Kidney (tissue), 14 donors: Measurements from ENCODE around the gene LAT. TPM values are rescaled to one million over a fixed set of nuclear protein-coding genes. Genes with fewer than 3 reads are reported as not detected.
"Not testable (repeated sequence)": the region's sequence is repeated elsewhere in the genome, so short reads cannot be mapped to it uniquely, and the experiment has no call there.

Source experiments
- DNase-seq, 5 donors: peaks; one replicate each; pipeline ENCODE4 v3.0.0-alpha.2; 2013 to 2020
- FAIRE-seq: peaks from 2 replicates; lab custom pipeline; 2012; peaks lifted over from hg19 to GRCh38; lab: Jason Lieb, UNC
- H3K27ac ChIP-seq, 2 donors: one replicate each; pipeline ENCODE4 v1.7.0; 2013; ENCODE audit warnings: low read depth in 2 of 2, low read length in 2 of 2, inconsistent platforms in 1 of 2
- H3K27me3 ChIP-seq: one replicate; pipeline ENCODE4 v1.7.1; 2013; ENCODE audit warnings: low read length, inconsistent platforms; ENCODE audit not compliant: control insufficient read depth, insufficient read depth
- H3K36me3 ChIP-seq, 3 donors: one replicate each; pipeline versions ENCODE4 v1.7.0 to v1.7.1; 2013; ENCODE audit warnings: low read length in 3 of 3, control low read depth in 1 of 3, inconsistent platforms in 1 of 3; ENCODE audit not compliant: insufficient read depth in 3 of 3, control insufficient read depth in 2 of 3
- H3K4me1 ChIP-seq, 3 donors: one replicate each; pipeline versions ENCODE4 v1.7.0 to v1.7.1; 2013; ENCODE audit warnings: low read length in 3 of 3, inconsistent platforms in 1 of 3, low read depth in 1 of 3; ENCODE audit not compliant: control insufficient read depth in 2 of 3, insufficient read depth in 2 of 3
- H3K4me3 ChIP-seq, 3 donors: one replicate each; pipeline versions ENCODE4 v1.7.0 to v1.8.1; 2013; ENCODE audit warnings: low read length in 3 of 3, control low read depth in 1 of 3, inconsistent platforms in 1 of 3
- H3K9ac ChIP-seq, 3 donors: one replicate each; pipeline versions ENCODE4 v1.7.0 to v1.7.1; 2013; ENCODE audit warnings: low read length in 3 of 3, control low read depth in 1 of 3, inconsistent platforms in 1 of 3
- H3K9me3 ChIP-seq, 3 donors: one replicate each; pipeline versions ENCODE4 v1.7.0 to v1.7.1; 2013; ENCODE audit warnings: low read length in 3 of 3, control low read depth in 1 of 3, inconsistent platforms in 1 of 3; ENCODE audit not compliant: control insufficient read depth in 2 of 3, insufficient read depth in 1 of 3
- CTCF ChIP-seq: IDR thresholded peaks from 3 replicates; pipeline ENCODE4 v1.5.1; 2012; ENCODE audit warnings: mild to moderate bottlenecking, moderate library complexity, borderline replicate concordance; ENCODE audit not compliant: insufficient read depth; ENCODE audit errors: extremely low read depth
- intact Hi-C: fragments of 100-400 bp; cut with DNase I; formaldehyde crosslinking; loops from one replicate; pipeline ENCODE4 v1.11.1; 2022
- polyA plus RNA-seq: library from polyadenylated mRNA; stranded (reverse); fragments of 350-450 nt; fragmentation: Illumina TruSeq; extraction: RNeasy Lipid Tissue Mini Kit (QIAGEN cat#74804); gene quantifications from one replicate; pipeline ENCODE4 v1.2.3, GENCODE V29; 2014; ENCODE audit warnings: low read depth, low replicate concordance; ENCODE audit not compliant: insufficient read depth
- total RNA-seq: library from RNA; stranded (reverse); fragmentation: NEBNext Ultra II Directional; extraction: Animal tissue kit (Norgen Biotek cat#: 25700); gene quantifications from one replicate; pipeline ENCODE4 v1.2.1, GENCODE V29; 2021
- donor health status: control.
- donor health status: control.
- donor health status: control.
- donor health status: control.
- donor health status: control.
- donor health status: DM: yes; HTN: yes; CAD: no.
- donor health status: Normal renal cell carcinoma (clear cell type).

LAT gene
- total and polyA plus RNA-seq, 2 donors from 2014 or later, result 8.3 to 12.5 TPM

DNA sequence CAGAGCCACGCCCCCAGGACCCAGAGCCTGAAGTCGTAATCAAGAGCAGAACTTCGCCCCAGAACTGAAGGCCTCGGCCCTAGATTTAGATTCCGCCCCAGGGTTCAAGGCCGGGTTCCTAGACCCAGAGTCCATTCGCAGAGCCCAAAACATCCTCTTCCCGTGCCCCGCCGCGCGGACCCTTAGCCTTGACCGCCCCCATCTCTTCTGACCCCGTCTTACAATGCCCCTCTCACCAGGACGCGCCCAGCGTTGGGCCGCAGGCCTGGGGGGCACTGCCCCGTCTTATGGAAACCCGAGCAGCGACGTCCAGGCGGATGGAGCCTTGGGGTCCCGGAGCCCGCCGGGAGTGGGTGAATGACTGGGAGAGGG, 48.1 kb upstream of the LAT start:
- no peak for TF ChIP-seq CTCF
- Histone ChIP-seq H3K27me3 (no peaks in the 10 kb centered on the region), H3K27ac (no peak overlapping the region), H3K4me1 (no peaks in the 10 kb centered on the region), H3K9me3 (no peaks in the 10 kb centered on the region), H3K4me3 (no peak overlapping the region), H3K36me3 (no peaks in the 10 kb centered on the region), H3K9ac (no peak overlapping the region)
- FAIRE-seq, result no peak
- no peak for DNase-seq
- intact Hi-C loops, result no loop called here

- Histone ChIP-seq H3K27ac (no peak overlapping the region), H3K4me3 (no peak overlapping the region), H3K4me1 (no peaks in the 10 kb centered on the region), H3K9ac (no peak overlapping the region), H3K27me3 (no peaks in the 10 kb centered on the region), H3K9me3 (no peaks in the 10 kb centered on the region), H3K36me3 (no peaks in the 10 kb centered on the region)
- FAIRE-seq, result no peak
- no peak for TF ChIP-seq CTCF
- no peak for DNase-seq
- intact Hi-C loops, result no loop called here
These were observed 47.5 kb upstream of the LAT start for GRCh38 chr16:28937222-28937876.

GRCh38 chr16:28938721-28939120, 46.1 kb upstream of the LAT start:
- TF ChIP-seq CTCF, result no peak
- intact Hi-C loops, result no loop called here
- no peaks in the 10 kb centered on the region for H3K9me3 ChIP-seq
- H3K36me3 ChIP-seq, result no peaks in the 10 kb centered on the region
- H3K4me1 ChIP-seq, result no peaks in the 10 kb centered on the region
- H3K9ac ChIP-seq, result no peak overlapping the region
- no peaks in the 10 kb centered on the region for H3K27me3 ChIP-seq
- H3K4me3 ChIP-seq, result no peak overlapping the region
- DNase-seq, result no peak
- H3K27ac ChIP-seq, result no peak overlapping the region
- FAIRE-seq, result no peak

DNA sequence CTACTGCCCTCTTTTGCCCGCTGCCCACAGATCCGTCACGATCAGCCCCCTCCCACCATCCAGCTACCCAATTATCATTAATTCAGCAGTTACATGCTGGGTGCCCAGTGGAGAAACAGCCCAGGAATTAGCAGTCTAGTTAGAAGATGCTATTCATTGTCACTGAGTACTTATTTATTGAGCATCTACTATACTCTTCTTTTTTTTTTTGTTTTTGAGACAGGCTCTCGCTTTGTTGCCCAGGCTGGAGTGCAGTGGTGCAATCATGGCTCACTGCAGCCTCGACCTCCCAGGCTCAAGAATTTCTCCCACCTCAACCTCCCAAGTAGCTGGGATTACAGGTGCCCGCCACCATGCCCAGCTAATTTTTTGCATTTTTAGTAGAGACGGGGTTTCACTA, 45.0 kb upstream of the LAT start:
- H3K9me3 ChIP-seq, FAIRE-seq, H3K4me1 ChIP-seq, H3K9ac ChIP-seq, DNase-seq, H3K27ac ChIP-seq, H3K4me3 ChIP-seq, H3K36me3 ChIP-seq, H3K27me3 ChIP-seq: not testable (repeated sequence)
- intact Hi-C loops, result loop anchor here (10.0 kb wide), 1 partner anchor 55 kb away; no protein-coding TSS in a partner anchor
